Activated naive CD8-positive, alpha-beta T cell treated with anti-CD3 and anti-CD28 coated beads for 36 hours (primary cell): ENCODE data around the gene TMEM176A. TPM values are rescaled to one million over a fixed set of nuclear protein-coding genes. Genes with fewer than 3 reads are reported as not detected.

ENCODE experiments used
- DNase-seq: peaks from one replicate; pipeline ENCODE4 v3.0.0; 2021
- H3K27ac Mint-ChIP-seq: one replicate; pipeline ENCODE4 v1.8.0; 2022; ENCODE audit warnings: mild to moderate bottlenecking, moderate library complexity, mixed read lengths
- H3K27me3 Mint-ChIP-seq: one replicate; pipeline ENCODE4 v1.8.0; 2022; ENCODE audit warnings: mild to moderate bottlenecking, mixed read lengths
- H3K36me3 Mint-ChIP-seq: one replicate; pipeline ENCODE4 v1.8.0; 2021; ENCODE audit warnings: mild to moderate bottlenecking, mixed read lengths
- H3K4me1 Mint-ChIP-seq: one replicate; pipeline ENCODE4 v1.8.0; 2021; ENCODE audit warnings: mixed read lengths
- H3K4me3 Mint-ChIP-seq: one replicate; pipeline ENCODE4 v1.8.0; 2022; ENCODE audit warnings: mild to moderate bottlenecking, moderate library complexity, mixed read lengths
- H3K9me3 Mint-ChIP-seq: one replicate; pipeline ENCODE4 v1.8.0; 2022; ENCODE audit warnings: mixed read lengths
- total RNA-seq, 2 experiments: library from RNA; stranded (reverse); gene quantifications; one replicate each; pipeline ENCODE4 v1.2.3, GENCODE V29; 2021

TMEM176A gene
- total RNA-seq, 2 experiments from 2014 or later, result not detected

DNA sequence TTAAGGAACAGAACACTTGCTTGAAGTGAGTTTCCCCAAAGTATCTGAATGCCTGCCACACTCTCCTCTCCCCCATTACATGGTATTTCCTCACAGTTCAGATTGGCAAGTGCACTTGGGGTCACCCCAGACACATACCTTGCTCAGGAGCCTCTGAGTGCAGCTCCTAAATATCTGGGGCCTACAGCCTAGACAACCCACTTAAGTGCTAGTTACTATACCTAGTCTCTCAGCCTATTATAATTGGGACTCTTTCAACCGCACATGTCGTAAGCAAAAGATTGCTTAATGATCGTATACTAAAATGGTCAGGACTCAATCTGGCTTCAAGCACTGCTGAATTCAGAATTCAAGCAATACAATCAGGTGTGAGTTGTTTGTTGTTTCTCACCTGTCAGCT is 20.3 kb upstream of the TMEM176A start:
- Mint-ChIP-seq H3K27ac (no peak overlapping the region), H3K4me3 (no peak overlapping the region), H3K9me3 (no peaks in the 10 kb centered on the region), H3K36me3 (no peaks in the 10 kb centered on the region), H3K4me1 (no peaks in the 10 kb centered on the region), H3K27me3 (peaks cover 10% of the 10 kb centered on the region)
- no peak for DNase-seq

DNA sequence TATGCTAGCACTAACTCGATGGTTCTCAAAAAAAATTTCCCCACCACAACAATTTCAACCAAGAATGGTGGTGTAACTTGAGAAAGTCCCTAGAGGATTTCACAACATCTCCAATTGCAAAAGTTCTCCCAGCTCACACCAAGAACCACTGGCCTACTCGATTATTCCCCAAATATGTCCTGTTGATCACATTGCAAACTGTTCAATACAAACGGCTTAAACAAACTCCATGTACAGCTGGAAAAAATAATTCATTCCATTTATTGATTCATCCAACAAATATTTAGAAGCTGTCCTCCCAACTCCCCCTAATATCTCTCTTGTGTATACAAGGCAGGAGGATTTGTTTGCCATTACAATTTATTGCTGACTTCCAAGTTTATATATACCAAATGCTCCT is 19.5 kb upstream of the TMEM176A start:
- no peak overlapping the region for H3K27ac Mint-ChIP-seq
- no peak overlapping the region for H3K4me3 Mint-ChIP-seq
- peaks cover 10% of the 10 kb centered on the region for H3K27me3 Mint-ChIP-seq
- no peaks in the 10 kb centered on the region for H3K9me3 Mint-ChIP-seq
- H3K36me3 Mint-ChIP-seq, result no peaks in the 10 kb centered on the region
- peaks cover 2% of the 10 kb centered on the region for H3K4me1 Mint-ChIP-seq
- DNase-seq, result no peak

DNA sequence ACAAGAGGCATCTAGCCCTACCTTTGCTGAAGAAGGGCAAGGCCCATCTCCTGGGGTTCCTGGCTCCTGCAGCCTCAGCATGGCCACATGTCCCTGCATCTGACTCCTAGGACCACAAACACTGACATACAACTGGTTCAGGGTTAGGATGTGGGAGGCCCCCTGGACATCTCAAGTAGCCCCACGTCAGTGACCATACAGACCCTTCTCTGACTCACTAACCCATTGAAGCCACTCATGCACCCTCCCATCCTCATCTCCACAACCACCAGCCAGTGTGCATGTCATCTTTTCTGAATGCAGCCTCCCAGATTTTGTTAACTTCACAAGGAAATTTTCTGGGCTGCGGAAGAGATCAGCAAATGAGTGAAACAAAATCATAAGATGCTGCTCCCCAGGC is 18.6 kb upstream of the TMEM176A start:
- no peak overlapping the region for H3K4me3 Mint-ChIP-seq
- H3K36me3 Mint-ChIP-seq, result no peaks in the 10 kb centered on the region
- H3K27me3 Mint-ChIP-seq, result peaks cover 10% of the 10 kb centered on the region
- DNase-seq, result no peak
- no peak overlapping the region for H3K27ac Mint-ChIP-seq
- H3K4me1 Mint-ChIP-seq, result peaks cover 3% of the 10 kb centered on the region
- no peaks in the 10 kb centered on the region for H3K9me3 Mint-ChIP-seq

DNA sequence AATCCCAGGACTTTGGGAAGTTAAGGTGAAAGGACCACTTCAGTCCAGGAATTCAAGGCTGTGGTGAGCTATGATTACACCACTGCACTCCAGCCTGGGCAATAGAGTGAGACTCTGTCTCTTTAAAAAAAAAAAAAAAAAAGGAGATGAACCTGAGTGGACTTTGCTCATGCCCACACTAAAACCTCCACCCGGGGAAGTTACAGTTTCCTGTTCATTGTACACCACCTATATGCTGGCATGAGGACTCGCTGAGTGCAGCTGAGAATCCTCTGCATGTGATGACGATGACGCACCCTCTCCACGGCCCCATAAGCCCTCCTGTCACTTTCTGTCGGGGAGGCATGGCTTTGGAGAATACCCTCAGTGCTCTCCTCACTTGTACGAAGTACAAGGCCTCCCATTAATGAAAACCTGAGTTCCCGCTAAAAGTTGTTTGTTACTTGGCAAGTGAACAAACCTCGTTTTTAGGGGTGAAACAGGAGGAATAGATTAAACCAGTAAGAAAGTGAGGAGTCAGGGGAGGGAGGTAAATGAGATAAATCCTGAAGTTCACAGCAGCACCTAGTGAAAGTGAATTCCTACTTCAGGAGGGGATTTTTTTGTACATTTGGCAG is 16.3 kb upstream of the TMEM176A start:
- no peaks in the 10 kb centered on the region for H3K36me3 Mint-ChIP-seq
- no peak overlapping the region for H3K27ac Mint-ChIP-seq
- no peak for DNase-seq
- H3K27me3 Mint-ChIP-seq, result peaks cover 10% of the 10 kb centered on the region
- no peak overlapping the region for H3K4me3 Mint-ChIP-seq
- H3K4me1 Mint-ChIP-seq, result peaks cover 3% of the 10 kb centered on the region
- no peaks in the 10 kb centered on the region for H3K9me3 Mint-ChIP-seq

DNA sequence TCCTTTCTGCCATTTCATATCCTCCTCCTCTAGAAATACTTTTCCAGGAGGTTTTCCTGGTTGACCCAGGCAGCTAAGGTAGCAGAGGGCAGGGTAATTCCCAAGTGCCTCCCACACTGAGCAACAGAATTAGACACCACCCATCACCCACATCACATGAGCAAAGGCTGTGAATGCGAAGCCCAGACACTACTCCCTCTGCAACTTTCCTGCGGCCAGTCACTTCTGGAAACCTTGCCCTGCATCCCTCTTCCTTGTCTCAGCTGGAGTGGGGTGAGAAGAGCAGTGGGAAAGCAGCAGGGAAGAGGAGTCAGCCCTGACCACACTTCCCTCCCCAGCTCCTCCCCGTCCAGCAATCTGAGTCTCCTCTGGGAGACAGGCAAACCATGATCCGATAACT is 15.6 kb upstream of the TMEM176A start:
- peaks cover 3% of the 10 kb centered on the region for H3K4me1 Mint-ChIP-seq
- peaks cover 10% of the 10 kb centered on the region for H3K27me3 Mint-ChIP-seq
- no peak for DNase-seq
- H3K27ac Mint-ChIP-seq, result no peak overlapping the region
- no peaks in the 10 kb centered on the region for H3K36me3 Mint-ChIP-seq
- no peak overlapping the region for H3K4me3 Mint-ChIP-seq
- H3K9me3 Mint-ChIP-seq, result no peaks in the 10 kb centered on the region

DNA sequence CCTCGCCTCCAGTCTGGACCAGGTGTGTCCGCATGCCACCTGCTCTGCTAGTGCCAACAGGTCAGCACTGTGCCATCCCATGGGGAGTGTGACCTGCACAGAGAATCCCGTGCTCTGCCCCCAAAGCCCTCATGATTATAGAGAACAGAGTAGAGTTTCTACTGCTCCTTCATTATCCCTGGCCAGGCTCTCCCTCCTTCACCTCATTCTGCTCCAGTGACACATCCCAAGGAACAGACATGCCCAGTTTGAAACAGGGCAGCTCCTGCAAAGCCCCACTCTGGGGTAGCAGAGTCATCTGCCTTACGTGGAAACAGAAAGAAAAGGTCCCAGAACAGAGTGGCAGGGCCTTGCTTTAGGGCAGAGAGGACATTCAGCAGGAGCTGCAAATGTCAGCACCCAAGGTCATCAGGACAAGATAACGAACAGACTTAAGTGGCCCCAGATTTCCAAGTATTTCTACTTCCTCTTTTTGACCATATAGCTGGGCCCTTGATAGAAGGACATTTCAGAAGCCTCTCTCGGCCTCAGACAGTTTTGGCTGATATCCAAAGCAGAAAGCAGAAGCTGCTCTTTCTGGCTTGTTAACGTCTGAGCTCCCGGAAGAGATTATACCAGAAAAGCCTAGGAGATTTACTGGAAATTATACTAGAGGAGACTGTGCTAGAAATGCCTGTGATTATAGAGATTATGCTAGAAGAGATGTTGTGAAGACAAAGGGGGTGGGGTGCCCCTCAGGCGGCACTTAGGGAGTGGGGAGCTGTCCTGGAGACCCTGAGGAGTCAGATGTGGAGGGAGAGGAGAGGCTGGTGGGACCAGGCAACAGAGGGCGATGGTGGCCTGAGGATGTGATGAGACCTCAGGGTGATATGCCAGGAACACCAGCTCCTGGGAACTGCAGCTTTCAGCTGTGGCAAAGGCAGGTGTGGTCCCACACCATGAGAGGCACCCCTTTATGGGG is 13.0 kb upstream of the TMEM176A start:
- Mint-ChIP-seq H3K27me3 (peaks cover 6% of the 10 kb centered on the region), H3K9me3 (no peaks in the 10 kb centered on the region), H3K36me3 (no peaks in the 10 kb centered on the region), H3K27ac (no peak overlapping the region), H3K4me1 (peaks cover 3% of the 10 kb centered on the region), H3K4me3 (no peak overlapping the region)
- no peak for DNase-seq

DNA sequence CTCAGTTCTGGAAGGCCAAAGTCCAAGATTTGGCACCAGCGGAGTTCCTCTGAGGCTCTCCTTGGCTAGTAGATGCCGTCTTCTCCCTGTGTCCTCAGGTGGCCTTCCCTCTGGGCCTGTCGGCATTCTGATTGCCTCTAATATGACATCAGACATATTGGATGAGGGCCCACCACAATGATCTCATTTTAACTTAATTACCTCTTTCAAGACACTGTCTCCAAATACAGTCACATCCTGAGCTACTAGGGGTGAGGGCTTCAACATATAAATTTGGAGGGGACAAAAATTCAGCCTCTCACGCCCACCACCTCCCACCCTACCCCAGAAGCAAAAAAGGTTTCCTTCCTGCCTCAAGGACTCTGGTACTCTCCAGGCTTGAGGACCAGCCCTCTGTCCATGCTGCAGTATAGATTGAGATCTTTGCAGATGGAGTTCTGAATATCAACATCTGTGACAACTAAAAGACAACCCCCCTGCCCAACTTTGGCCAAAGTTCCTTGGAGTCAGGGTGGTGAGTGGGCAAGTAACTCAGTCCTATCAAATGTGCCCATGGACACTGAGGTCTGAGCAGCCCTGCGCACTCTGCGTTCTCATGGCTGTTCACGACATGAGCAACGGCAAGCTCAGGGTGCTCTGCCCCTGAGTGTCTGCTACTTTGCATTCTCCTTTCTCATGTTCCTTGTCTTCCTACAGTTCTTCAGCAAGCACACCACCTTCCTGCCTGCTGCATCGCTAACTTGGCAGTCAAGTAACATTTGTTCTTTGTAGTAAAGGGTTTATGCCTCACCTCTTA is 11.9 kb upstream of the TMEM176A start:
- DNase-seq, result no peak
- no peaks in the 10 kb centered on the region for H3K9me3 Mint-ChIP-seq
- no peaks in the 10 kb centered on the region for H3K36me3 Mint-ChIP-seq
- peaks cover 3% of the 10 kb centered on the region for H3K4me1 Mint-ChIP-seq
- H3K27ac Mint-ChIP-seq, result no peak overlapping the region
- no peak overlapping the region for H3K4me3 Mint-ChIP-seq
- peaks cover 3% of the 10 kb centered on the region for H3K27me3 Mint-ChIP-seq

DNA sequence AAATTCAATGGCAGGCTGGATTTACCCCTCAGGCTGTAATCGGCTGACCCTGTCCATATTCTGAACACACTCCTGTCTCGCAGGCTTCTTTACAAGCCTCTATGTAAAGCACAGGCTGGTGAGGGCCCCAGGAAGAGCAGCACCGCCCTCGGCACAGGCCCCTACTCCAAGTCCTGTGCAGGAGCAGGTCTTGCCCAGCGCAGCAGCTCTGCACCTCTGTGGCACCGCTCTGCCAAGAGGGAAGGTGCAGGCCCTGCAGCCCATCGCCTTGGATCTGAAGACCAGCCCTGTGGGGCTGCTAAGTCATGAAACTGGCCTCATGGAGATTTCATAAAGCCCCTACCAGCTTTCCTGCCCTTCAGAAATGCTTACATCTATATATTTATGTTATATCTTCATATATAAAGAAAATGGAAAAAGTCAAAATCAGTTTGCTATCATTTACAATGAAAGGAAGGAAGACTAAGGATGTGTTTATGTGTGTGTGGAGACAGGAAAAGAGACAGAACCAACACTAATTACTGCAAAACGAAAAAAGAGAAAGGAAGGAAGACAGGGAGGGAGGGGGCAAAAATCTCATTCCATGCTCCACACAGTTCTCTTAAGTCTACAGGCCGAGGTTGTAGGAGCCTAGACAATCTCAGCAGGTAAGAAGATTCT is 10.0 kb upstream of the TMEM176A start:
- Mint-ChIP-seq H3K27me3 (no peaks in the 10 kb centered on the region), H3K4me3 (no peak overlapping the region), H3K27ac (no peak overlapping the region), H3K9me3 (no peaks in the 10 kb centered on the region), H3K4me1 (peaks cover 3% of the 10 kb centered on the region), H3K36me3 (no peaks in the 10 kb centered on the region)
- DNase-seq, result no peak

DNA sequence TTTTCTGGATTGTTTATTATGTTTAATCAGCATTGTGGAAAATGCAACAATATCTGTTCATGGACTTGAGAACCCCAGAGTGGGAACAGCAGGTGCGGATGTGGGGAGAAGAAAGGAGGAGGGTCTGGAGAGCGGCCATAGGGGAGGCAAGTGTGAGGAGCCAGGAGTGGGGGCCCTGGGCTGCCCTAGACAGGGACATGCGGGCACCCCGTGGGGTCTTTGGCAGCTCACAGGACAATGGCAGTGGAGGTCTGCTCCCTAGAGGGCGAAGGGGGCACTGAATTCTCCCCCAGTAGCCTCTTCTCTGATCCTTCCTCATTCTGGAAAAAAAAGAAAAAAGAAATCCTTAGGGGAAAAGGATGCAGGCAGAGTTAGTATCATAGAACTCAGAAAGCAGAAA is 9.3 kb upstream of the TMEM176A start:
- Mint-ChIP-seq H3K4me3 (no peak overlapping the region), H3K9me3 (no peaks in the 10 kb centered on the region), H3K36me3 (no peaks in the 10 kb centered on the region), H3K4me1 (no peaks in the 10 kb centered on the region), H3K27me3 (peaks cover 6% of the 10 kb centered on the region), H3K27ac (no peak overlapping the region)
- DNase-seq, result no peak

DNA sequence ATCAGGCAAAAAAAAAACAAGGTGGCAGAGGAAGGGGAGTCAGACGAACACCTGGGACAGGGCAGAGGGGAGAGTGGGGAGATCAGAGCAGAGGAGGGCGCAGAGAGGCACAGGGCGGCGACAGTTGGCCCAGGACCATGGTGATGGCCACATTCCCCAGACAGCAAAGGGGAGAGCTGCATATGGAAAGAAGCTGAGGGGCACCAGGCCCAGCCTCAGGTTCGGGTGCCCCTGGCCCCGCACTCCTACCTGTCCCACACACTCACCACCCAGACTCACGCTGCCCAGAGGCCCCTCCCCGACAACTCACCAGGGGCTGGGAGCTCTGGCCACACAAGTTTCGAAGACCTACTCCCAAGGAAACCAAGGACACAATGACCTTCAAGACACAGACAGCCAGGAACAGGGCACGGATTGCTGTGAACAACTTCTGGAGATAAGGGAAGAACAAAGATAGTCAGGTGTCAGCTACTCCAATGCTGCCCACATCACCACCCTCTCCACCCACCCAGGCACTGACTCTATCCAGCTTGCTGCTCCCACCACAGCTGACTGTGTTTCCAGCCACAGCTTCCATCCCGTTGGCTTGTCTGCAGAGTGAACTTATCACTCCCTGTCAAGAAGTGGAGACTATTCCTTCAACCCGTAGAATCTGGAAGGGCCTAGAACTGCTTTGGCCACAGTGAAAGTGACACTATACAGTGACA is 8.7 kb upstream of the TMEM176A start:
- peaks cover 7% of the 10 kb centered on the region for H3K27me3 Mint-ChIP-seq
- no peak overlapping the region for H3K27ac Mint-ChIP-seq
- no peaks in the 10 kb centered on the region for H3K4me1 Mint-ChIP-seq
- no peaks in the 10 kb centered on the region for H3K36me3 Mint-ChIP-seq
- no peak for DNase-seq
- H3K9me3 Mint-ChIP-seq, result no peaks in the 10 kb centered on the region
- no peak overlapping the region for H3K4me3 Mint-ChIP-seq

DNA sequence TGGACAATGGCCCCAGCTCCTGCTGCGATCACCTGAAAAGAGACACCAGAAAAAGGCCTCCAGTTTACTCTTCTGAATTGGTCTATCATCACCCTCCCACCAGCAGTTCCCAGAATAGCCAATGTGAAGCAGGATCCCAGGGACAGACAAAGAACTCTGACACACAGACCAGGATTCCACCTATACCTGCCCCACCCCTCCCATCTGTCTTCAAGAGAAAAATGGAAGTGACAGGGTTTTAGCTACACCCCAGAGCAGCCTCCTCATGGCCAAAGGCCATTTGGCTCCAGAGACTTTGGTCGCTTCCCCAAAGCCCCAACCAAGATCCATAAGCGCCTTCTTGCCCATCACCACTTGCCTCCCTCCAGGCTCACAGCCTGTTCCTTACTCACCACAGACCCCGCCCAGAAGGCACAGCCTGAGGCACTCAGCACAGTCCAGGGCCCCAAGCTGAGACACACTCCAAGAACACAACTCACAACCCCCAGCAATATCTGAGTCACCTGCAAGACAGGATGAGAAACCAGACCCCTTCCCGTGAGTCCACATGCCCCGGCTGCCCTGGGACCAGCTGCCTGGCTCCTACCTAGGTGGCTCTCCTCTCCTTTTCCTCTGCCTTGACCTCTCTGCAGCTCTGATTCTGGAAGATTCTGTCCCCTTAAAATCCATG is 6.9 kb upstream of the TMEM176A start:
- H3K4me1 Mint-ChIP-seq, result no peaks in the 10 kb centered on the region
- H3K9me3 Mint-ChIP-seq, result no peaks in the 10 kb centered on the region
- H3K4me3 Mint-ChIP-seq, result no peak overlapping the region
- peaks cover 16% of the 10 kb centered on the region for H3K27me3 Mint-ChIP-seq
- H3K36me3 Mint-ChIP-seq, result no peaks in the 10 kb centered on the region
- DNase-seq, result no peak
- no peak overlapping the region for H3K27ac Mint-ChIP-seq

DNA sequence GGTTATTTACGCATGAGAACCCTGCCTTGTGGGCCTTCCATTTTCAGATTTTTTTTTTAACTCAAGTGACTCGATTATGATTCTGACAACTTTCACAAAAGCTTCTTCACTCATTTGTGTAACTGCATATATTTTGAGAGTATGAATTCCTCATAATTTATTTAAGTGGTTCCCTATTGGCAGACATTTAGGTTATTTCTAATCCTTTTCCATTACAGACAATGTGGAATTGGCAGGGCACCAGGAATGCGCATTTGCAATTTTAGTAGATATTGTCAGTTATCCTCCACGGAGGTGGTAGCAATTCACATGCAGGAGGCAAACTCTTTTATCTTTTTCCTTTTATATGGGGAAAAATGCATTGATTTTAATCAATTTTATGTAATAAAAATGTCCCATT is 2.9 kb upstream of the TMEM176A start:
- no peak for DNase-seq
- Mint-ChIP-seq H3K9me3 (no peaks in the 10 kb centered on the region), H3K36me3 (no peaks in the 10 kb centered on the region), H3K27ac (no peak overlapping the region), H3K27me3 (peaks cover 51% of the 10 kb centered on the region), H3K4me1 (peaks cover 1% of the 10 kb centered on the region), H3K4me3 (no peak overlapping the region)

DNA sequence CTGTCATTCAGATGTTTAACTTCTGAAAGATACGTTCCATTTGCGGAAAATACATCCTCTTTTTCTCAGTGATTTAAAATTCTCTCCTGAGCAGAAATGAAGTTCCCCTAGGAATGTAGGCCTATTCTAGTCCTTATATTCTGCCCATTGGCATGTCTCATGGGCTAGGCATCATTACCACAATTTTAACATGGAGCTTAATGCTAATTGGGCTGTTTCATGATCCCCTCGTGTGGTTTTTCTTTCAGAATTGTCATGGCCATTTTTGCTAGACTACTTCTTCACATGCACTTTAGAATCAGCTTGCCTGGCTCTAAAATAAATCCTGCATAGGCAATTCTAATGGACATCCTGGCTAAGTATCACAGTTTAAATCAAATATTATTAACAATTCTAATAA is 1.4 kb upstream of the TMEM176A start:
- Mint-ChIP-seq H3K9me3 (no peaks in the 10 kb centered on the region), H3K4me3 (no peak overlapping the region), H3K27ac (no peak overlapping the region), H3K36me3 (no peaks in the 10 kb centered on the region), H3K27me3 (peaks cover 59% of the 10 kb centered on the region), H3K4me1 (peaks cover 1% of the 10 kb centered on the region)
- DNase-seq, result no peak
